Kidney glomerular epithelial cell (primary cell): ENCODE data around the gene ZNF473.

Experiments used
- DNase-seq: peaks from one replicate; lab custom pipeline; 2025; lab: John Stamatoyannopoulos, UW

ZNF473 gene

GRCh38 chr19:50003810-50004419 lies 21.9 kb upstream of the ZNF473 start:
- DNase-seq = peak; percentile 97

GRCh38 chr19:50005428-50005827 lies 20.4 kb upstream of the ZNF473 start:
- DNase-seq = no peak

GRCh38 chr19:50007170-50007569 lies 18.6 kb upstream of the ZNF473 start:
- no peak for DNase-seq

- DNase-seq = no peak
Observed at GRCh38 chr19:50007947-50008346, 17.9 kb upstream of the ZNF473 start.

GRCh38 chr19:50008532-50008931 lies 17.3 kb upstream of the ZNF473 start:
- DNase-seq = no peak

GRCh38 chr19:50016225-50016807 lies 9.5 kb upstream of the ZNF473 start:
- no peak for DNase-seq

GRCh38 chr19:50020481-50020880 lies 5.3 kb upstream of the ZNF473 start:
- DNase-seq = peak; percentile 28

GRCh38 chr19:50022823-50023222 lies 3.0 kb upstream of the ZNF473 start:
- no peak for DNase-seq

- DNase-seq = no peak
Observed at GRCh38 chr19:50024719-50025021, 1.1 kb upstream of the ZNF473 start.

- DNase-seq = peak; percentile 100
Observed at GRCh38 chr19:50025022-50025793, 597 bp upstream of the ZNF473 start, which contains the start of gene VRK3. VRK3 (minus strand) TSS chr19:50025372; CDS start chr19:50016162, 9,210 bp downstream.

GRCh38 chr19:50026550-50026906 lies 723 bp downstream of the ZNF473 start:
- DNase-seq = no peak

- DNase-seq = no peak
Observed at GRCh38 chr19:50030225-50030624, 4.4 kb downstream of the ZNF473 start.

GRCh38 chr19:50030937-50031336 lies 5.1 kb downstream of the ZNF473 start:
- DNase-seq = no peak

- DNase-seq = no peak
Observed at GRCh38 chr19:50036908-50037307, 11.1 kb downstream of the ZNF473 start.

- DNase-seq = no peak
Observed at GRCh38 chr19:50039968-50040367, 14.2 kb downstream of the ZNF473 start.

- no peak for DNase-seq
Observed at GRCh38 chr19:50040967-50041366, 15.2 kb downstream of the ZNF473 start.

- DNase-seq = no peak
Observed at GRCh38 chr19:50042363-50043024, 16.7 kb downstream of the ZNF473 start.

- no peak for DNase-seq
Observed at GRCh38 chr19:50043967-50044366, 18.2 kb downstream of the ZNF473 start.

- no peak for DNase-seq
Observed at GRCh38 chr19:50044922-50045321, 19.1 kb downstream of the ZNF473 start.

- peak; percentile 5 for DNase-seq
Observed at GRCh38 chr19:50046649-50047503, 21.1 kb downstream of the ZNF473 start.

- no peak for DNase-seq
Observed at GRCh38 chr19:50047671-50048070, 21.9 kb downstream of the ZNF473 start.
